GM18520 (cell line): Measurements from ENCODE around the gene SLC25A48.

Experiments used
- ATAC-seq: cut with Tn5 transposase; IDR thresholded peaks from one replicate; pipeline ENCODE4 v1.9.1; 2021; ENCODE audit not compliant: unreplicated experiment

SLC25A48 gene

DNA sequence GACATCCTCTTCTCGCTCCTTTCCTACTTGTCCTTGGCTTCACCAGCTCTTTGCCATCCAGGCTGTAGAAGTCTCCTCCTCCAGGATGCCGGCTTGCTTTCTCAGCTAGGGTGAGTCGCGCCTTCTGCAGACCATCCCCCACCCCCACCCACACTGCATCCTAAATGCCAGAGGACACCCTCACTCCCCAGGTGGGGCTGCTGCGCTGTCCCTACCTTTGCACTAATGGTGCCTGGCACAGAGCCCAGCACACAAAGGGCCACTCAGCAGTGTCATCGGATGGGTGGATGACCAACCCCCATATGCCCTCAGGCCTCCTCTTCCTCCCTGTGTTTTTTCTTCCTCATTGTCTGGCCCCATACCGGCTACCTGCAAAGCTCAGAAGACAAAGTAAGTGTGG lies 46.3 kb downstream of the SLC25A48 start:
- no peak for ATAC-seq

DNA sequence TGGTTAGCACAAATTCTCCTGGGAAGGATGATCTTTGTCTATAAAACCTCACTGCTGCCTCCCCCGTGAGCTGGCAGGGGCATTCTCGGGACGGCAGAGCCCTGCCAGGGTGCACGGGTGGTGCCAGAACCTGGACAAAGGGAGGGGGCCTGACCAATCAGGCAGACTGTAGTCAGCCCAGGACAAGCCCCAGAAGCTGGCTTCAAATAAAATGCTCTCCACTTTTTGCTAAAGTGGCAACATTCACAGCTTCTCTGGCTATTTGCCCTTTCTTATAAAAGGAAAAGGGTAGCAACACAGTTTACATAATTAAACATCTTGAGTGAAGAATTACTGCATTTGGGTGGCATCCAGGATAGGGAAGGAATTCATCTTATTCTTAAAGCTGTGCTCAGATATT lies 46.8 kb downstream of the SLC25A48 start:
- ATAC-seq: no peak

DNA sequence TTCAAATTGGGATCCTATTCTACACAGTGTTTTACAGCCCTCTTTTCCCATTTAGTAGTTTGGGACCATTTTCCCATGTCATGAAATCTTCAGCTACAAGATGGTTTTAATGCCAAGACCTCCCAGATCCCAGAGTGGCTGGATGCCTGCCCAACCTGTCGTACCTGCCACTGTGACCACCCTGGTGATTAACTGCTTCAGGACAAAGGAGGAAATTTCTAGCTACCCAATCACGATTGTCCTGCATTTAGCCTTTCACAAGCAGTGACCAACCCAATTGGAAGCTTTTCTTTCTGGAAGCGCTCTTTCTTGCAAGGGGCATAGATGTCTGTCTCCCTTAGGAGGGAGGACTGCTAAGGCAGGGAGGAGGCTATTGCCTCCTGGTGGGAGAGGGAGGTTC lies 47.4 kb downstream of the SLC25A48 start:
- ATAC-seq: no peak

DNA sequence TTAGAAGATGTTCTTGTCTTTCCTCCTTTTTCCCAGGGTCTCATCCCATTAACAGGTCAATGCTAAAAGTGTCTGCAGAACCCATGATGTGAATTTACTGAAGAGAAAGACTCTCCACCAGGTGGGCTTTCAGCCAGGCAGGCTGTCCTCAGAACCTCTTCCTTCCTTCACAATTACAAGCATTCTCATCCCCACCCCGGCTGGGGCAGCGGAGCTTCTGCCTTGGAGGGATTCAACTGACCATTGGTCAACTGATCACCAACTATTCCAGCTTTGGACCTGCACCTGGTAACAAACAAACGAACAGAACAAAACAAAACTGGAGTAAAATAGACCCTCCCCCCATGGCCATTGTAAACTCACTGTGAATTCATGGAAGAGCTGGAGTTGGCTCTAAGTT lies 48.6 kb downstream of the SLC25A48 start:
- ATAC-seq: no peak

DNA sequence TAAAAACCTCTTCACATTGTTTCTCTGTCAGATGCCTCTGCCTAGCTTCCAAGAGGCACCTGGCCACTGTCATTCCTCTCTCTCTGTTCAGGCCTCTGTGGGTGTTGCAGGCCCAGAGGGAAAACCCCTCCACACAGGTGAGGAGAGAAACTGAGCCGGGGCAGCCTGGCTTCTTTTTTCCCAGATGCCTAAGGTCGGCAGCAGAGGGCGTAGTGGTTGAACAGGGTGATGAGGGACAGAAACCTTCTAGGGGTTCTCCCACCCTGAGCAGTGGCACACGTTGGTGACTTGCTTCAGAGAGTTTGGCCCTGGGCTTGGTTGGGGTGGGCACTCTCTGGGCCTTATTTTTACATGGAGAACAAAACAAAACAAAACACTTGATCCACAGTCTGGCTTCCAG lies 49.0 kb downstream of the SLC25A48 start:
- ATAC-seq: no peak

DNA sequence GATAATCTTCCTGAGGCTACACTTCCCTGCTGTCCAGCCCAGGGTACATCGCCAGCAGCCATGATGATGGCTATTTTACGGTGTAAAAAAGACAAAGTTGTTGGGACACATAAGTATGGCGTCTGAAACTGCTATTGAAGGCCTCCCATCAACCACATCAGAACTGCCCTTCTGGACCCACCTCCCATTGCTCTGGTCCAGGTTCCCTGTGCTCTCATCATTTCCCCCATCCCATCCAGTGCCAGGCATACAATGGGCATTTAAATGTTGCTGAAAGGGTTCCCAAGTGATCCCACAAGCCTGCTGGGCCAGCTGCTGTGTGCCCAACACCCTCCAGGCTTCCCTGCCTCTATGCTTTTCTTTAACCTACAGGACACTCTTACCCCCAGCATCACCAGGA lies 50.6 kb downstream of the SLC25A48 start:
- no peak for ATAC-seq

DNA sequence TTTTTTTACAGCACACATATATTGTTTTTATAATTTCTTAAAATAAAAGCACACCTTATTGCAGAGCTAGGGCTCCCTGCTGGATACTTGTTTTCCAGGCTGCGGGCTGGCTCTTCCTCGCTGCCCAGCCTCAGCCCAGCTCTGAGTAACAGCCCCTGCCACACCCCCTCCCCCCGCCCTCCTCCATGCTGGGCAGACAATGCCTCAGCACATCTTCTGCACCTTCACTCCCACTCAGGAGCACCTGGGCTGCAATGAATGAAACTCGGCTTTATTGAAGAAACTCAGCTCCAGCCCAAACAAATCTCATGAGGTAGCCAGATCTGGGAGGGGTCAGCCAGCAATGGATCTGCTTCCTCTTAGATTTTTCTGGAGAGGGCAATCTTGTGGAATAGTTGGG lies 51.7 kb downstream of the SLC25A48 start:
- no peak for ATAC-seq

DNA sequence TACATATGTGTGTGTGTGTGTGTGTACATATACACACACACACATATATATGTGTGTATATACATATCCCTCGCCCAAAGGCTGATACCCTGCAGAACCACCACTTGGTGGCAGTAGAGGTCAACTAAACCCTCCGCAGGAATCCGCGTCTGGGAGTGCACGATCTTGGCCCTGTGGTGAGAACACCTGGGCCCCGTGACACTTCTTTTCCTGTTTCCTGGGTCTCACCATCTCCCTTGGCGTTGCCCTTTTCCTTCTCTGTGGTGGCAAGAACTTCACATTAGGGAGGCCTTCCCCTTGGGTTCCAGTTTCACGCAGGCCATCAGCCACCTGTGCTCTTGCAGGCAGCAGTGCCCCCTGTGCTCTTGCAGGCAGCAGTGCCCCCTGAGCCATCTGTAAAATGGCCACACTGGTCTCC lies 53.0 kb downstream of the SLC25A48 start:
- ATAC-seq: peak; percentile 66

DNA sequence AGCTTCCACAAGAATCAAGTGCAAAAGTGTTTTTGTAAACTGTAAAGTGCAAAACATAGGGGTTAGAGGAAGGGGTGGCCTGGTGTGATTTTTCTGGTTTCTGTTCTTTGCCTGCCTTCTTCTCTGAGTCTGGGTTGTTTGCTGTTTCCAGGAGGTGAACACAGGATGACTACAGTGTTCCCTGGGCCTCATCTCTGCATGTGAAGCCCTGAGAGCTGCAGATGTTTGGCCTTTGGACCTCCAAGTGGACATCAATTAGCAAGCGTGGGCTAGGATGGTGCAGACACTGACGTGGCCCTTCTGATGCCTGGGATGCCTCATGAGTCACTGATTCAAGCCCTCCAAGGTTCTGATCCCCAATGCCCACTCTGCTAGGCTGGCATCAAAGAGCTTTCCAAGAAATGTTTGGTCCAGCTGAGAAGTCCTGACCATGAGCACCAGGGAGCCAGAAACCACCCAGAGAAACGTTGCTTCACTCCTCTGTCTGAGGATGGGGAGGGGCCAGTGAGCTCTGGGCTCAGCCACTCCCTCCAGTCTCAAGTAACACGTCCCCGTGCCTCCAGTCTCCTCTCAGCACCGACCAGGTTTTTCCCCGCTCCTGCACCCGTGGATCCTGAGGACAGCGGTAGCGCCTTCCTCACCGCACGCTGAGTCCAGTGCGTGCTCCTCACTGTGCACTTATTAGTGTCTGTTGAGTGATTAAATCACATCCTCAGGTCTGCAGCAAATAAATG lies 53.6 kb downstream of the SLC25A48 start:
- no peak for ATAC-seq

DNA sequence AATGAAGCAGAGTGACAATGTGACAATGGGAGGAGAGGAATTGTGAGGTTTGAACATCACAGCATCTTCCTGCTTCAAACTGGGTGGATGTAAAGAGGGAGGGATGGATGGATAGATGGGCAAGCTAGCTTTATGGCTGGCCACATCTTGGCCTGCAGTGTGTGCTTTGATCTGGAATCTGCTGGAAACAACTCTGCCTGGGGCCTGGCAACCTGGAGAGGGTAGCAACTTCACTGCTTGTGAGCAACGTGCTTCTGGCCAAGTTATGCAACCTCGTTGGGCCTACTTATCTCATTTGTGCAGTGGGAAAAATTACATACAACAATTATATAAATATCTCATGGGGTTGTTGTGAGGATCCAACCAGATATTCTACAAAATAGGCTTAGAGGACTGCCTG lies 55.8 kb downstream of the SLC25A48 start:
- no peak for ATAC-seq

DNA sequence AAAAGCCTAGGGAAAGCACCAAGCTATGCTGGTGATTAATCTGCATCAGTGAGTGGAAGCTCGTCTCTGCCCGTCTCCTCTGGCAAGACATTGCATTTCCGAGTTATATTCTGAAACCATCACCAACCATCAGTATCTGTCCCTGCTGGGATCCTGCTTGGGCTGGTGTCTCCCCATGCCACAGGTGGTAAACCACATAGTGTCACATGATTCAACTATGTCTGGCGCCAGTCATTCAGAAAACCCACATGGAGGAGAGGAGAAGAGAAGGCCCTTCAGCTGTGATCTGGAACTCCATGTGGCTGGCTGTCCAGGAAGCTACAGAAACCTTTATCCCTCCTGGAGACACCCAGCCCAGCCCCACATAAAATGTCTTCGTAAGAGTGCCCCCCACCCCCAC lies 56.4 kb downstream of the SLC25A48 start:
- ATAC-seq: peak; percentile 79

DNA sequence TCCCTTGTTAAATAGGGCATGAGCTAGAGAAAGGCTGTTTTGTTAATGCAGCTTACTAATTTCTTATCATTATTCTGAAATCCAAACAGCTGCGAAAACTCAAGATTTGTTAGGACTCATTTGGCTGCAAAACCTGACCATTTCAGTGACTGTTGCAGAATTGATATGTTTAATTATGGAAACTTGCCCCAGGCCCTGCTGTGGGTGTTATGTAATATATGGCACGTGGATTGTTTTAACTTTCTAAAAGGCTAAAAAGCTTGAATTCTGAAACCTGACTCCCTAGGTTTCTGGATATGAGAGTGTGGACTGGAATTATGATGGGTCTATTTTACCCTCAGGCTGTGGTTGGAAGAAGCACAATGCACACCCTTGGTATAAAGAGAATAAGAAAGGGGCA lies 56.8 kb downstream of the SLC25A48 start:
- no peak for ATAC-seq

DNA sequence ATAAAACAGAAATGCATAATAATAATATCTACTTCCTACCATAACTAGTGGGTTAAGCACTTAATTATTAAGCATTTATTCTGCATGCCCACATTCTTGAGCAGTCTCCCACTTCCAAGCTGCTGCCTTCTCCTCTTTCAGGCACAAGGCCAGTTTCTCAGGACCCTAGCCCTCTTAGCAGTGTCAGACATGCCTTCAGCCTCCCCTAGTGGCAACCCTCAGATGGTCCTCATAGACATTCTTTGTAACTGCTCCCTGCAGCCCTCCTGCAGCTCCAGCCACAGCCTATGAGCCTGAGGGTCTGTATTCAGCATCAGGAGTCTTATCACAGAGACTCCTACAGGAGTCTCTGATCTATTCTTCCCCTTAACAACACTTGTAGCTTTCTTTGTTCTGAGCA lies 57.3 kb downstream of the SLC25A48 start:
- no peak for ATAC-seq

DNA sequence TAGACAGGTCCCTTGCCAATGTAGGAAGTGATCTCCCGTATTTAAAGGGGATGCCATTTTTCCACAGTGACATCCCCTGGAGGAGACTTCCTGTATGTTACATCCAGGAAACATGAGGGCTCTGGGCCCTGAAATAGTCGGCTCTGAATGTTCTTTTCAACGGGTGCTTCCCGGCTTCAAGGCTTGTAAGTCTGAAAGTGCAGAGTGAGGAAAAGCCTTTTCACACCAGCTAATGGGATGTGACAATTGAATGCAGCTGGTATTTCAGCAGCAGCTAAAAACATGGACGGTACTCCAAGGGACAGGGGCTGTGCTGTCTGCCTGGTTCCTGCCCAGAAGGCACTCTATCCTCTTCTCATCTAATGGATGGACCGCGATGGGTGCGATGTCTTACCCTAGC lies 59.8 kb downstream of the SLC25A48 start:
- ATAC-seq: no peak

DNA sequence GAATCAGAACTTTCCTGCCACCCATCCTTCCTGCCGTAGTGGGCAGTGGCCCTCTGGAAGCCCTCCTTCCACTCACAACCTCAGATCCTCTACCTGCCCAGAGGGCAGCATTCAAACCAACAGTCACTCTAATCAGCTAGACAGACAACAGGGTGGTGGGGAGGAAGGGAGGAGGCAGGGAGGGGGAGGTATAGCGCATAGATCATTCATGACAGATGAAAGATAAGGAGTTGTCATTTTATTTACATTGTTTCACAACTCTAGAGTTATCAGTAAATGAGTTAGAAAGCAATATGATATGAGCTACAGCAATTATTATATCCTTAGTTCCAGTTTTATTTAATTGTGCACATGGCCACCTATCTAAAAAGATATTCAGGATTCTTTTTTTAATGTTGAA lies 60.3 kb downstream of the SLC25A48 start:
- ATAC-seq: no peak

DNA sequence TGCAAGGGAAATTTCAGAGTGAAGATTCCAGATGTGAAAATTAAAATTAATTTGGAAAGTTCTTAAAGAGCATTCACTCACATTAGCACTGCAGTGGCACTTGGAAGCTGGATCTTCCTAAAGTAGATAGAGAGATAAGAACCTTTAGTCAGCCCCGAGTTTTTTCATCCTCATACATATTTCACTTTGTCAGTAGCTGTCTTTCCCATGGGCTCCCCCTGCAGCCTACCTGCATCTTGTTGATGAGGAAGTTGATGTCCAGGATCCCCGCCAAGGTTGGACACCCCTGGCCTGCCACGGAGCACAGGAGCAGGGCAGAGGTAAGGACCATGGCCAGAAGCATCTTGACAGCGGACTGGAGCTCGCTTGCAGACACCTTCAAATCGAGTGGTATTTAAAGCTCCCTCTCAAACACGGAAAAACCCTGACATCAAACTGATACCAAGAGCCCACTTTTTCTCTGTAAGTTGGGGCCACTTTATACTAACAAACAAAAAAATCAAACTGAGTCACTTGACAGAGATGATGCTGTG lies 61.1 kb downstream of the SLC25A48 start, which contains the start of gene IL9:
IL9 (minus strand) TSS at position 368 of the 533 bp plus-strand sequence; CDS start at position 343, 25 bp downstream.
- ATAC-seq: no peak

DNA sequence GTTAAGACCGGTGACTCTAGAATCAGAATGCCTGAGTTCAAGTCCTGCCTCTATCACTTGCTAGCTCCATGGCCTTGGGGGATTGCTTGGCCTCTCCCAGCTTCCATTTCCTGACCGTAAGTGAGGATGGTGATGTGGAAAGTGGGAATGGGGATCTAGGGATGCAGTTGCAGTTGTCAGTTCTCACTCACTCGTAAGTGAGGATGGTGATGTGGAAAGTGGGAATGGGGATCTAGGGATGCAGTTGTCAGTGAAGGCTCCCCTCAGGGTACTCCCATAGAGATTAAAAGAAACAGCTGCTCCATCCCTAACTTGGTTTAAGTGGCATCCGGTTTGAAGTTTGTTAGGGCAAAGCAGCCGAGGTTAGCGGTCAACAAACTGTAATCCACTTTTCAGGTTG lies 64.2 kb downstream of the SLC25A48 start:
- no peak for ATAC-seq

DNA sequence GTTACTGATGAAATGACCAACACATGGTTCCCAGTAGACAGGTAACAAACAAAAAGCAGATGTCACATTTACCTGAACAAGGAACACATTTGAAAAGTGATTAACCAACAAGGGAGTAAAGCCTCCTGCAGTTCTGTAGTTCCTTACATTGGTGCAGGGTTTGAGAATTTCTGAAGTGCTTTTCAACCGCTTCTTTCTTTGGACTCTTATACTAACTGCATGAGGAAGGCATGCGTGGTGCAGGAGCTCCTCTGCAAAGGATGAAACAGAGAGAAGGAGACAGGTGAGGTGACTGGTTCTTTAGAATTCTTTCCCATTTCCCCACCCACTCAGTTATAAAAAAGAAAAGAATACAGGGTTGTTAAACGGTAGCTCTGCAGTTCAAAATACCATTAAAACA lies 65.8 kb downstream of the SLC25A48 start:
- ATAC-seq: no peak

DNA sequence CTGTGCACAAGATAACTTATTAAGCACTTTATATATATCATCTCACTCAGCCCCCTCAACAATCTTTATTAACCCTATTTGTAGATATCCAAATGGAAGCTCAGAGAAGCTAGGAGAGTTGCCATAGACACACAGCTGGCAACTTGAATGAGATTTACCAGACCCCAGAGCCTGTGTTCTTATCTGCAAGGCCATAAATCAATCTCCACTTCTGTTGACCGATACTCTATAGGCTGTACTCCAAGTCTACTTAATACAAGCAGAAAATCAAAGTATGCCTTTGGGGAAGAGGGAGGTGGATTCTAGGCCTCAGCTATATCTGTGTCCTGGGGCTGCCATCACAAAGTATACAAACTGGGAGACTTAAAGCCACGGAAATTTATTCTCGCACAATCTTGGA lies 67.2 kb downstream of the SLC25A48 start:
- ATAC-seq: no peak

DNA sequence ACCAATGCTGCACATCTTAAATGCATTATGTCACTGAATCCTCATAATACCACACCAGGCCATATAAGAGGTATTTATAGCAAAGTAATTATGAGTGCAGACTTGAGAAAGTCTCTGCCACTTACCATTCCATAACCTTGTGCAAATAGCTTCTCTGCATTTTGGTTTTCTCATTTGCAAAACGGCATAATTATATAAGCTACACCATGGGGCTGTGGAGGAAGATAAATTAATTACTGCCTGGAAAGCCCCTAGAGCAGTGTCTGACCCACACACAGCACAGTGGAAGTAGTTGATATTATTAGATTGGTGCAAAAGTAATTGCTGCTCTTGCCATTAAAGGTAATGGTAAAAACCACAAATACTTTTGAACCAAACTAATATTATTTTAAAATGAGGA lies 70.7 kb downstream of the SLC25A48 start:
- ATAC-seq: no peak

DNA sequence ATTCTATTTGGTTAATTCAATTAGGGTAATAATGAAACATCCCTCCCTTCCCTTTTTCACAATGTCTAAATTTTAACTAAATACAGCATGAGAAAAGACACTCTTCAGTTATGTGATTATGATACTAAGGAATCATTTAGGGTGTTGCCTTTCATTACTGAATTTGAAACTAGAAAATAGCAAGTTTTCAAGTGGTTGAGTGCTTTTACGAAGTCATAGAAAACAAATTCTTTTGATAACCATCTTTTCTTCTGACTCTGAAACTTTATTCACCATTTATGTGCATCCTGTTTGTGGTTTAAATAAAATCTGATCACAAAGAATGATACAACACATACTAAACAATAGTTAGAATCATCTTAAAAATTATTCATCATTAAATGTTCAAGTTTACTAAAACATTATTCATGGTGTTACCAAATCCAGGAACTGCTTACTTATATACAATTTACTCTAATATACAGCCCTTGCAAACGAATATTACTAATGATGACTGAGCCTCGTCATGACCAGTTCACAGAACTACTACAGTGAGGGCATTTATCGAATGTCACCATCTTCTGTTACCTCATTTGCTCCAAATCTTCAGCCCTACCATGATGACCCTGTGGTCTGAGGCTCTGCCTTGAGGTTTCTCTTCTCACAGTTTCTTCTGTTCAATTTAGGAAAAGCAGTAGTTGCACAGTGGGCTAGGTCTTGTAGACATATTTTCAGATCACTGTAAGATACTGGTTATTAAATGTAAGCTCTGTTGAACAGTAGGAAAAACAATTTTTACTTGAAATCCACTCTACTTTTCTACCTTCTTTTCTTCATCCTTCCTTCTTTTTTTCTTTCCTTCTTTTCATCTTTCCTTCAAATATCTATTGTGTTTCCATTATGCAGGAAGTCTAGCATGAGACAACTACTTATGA lies 79.5 kb downstream of the SLC25A48 start:
- no peak for ATAC-seq

DNA sequence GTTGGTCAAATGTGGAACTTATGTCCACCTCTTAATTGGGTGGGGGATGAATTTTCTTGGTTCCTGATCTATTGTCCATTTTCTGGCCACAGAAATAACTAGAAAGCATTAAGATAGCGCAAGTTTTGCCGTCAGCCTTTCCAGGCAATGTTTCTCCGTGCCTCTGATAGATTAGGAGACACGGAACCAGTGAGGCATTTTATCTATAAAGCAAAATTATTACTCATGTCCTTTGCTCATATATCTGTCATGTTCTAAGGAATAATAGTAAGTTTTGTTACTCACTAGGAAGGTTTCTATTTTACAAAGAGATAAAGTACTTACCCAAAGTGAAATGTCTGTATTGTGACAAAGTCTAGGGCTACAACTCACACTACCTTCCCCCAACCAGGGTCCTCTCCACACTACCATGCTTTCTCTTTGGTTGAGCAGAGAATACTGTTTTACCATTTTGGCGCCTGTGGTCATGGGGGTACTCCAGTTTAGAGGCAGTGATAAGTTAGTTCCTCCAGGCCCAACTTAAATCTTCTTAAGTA lies 81.1 kb downstream of the SLC25A48 start:
- ATAC-seq: no peak
